HPDE6-E6E7 (cell line): ENCODE data around the gene NIPBL.
"Not testable (repeated sequence)": the region's sequence is repeated elsewhere in the genome, so short reads cannot be mapped to it uniquely, and the experiment has no call there.

Experiments used
- DNase-seq: peaks from one replicate; pipeline ENCODE4 v3.0.0; 2011; ENCODE audit warnings: missing footprints; ENCODE audit errors: extremely low spot score

Gene NIPBL

GRCh38 chr5:36948650-36949049 is 72.1 kb downstream of the NIPBL start:
- DNase-seq, result no peak

DNA sequence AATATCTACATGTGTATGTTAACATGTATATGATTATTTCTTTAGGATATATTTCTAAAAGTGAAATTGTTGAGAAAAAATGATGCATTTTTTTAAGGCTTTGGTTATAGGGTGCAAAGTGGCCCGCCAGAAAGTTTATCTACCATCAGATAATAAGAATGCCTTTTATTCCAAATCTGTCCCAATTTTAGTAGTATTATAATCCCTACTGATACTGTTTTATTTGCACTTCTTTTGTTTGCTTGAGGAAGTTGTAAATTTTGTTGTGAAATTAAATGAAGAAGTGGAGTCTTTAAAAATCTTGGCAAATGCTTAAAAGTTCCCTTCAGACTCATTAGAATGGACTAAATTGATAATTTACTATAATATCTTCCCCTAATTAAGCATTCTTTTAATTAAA is 73.0 kb downstream of the NIPBL start:
- DNase-seq, result no peak

- DNase-seq, result no peak
Measured at GRCh38 chr5:36950586-36951457, 74.3 kb downstream of the NIPBL start.

DNA sequence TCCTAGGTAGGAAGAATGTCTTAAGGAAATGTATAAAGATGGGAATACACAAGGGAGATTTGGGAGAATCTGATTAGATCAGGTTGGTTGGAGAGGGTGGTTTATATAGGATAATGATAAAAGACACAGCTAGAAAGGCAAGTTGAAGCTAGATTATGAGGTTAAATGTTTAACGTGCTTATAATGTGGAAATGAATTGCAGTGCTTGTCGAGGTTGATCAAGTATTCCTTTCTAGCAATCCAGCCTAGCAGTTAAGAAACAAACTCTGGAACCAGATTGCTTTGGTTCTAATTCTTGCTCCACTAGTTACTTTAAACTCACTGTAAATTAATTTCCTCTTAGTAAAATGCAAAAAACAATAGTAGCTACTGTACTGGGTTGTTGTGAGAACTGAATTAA is 76.5 kb downstream of the NIPBL start:
- DNase-seq, result no peak

DNA sequence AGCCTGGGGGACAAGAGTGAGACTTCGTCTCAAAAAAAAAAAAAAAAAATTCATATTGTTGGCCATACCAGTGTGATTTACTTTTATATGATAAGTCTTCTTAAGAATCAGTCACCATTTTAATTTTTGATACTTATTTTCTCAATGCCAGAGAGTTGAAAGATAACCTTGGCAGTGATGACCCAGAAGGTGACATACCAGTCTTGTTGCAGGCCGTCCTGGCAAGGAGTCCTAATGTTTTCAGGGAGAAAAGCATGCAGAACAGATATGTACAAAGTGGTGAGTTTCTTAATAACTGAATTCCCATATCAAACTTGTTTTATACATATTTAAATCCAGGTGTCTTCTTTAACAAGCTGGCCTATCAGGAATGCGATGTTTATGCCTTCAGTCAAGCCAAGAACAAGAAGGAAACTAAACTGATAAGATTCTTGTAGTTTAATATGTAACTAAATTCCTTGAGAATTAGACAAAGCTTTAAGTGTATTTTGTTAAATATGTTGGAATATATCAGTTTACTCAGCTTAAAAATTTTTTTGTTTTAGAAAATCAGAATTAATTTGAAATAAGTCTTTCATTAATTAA is 81.5 kb downstream of the NIPBL start:
- DNase-seq, result no peak

- DNase-seq, result no peak
Measured at GRCh38 chr5:36958612-36959011, 82.0 kb downstream of the NIPBL start.

DNA sequence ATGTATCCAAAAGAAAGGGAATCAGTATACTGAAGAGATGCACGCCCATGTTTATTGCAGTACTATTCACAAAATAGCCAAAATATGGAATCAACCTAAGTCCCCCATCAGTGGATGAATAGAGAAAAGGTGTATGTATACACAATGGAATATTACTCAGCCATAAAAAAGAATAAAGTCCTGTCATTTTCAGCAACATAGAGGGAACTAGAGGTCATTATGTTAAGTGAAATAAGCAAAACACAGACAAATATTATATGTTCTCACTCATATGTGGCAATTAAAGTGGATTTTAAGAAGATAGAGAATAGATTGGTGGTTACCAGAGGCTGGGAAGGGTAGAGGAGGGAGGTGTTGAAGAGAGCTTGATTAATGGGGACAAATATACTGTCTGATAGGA is 88.6 kb downstream of the NIPBL start:
- DNase-seq, result no peak

DNA sequence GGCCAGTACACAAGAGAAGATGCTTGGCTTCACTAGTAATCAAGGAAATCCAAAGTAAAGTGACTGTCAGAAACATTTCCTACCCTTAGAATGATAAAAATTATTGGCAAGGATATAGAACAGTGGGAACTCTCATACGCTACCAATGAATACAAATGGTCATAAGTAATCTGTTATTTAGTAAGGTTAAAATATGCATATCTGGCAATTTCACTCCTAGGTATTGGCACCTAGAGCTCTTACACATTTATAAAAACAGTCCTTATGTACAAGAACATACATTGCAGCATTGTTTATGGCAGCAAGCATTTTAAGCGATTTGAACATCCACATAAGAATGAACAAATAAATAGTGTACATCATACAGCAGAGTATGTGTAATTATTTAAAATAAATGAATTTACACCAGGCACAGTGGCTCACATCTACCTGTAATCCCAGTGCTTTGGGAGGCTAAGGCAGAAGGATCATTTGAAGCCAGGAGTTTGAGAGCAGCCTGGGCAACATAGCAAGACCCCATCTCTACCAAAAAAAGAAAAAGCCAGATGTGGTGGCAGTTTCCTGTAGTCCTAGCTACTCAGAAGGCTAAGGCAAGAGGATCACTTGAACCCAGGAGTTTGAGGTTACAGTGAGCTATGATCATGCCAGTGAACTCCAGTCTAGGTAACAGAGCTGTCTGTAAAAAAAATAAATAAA is 93.3 kb downstream of the NIPBL start:
- DNase-seq, result no peak

DNA sequence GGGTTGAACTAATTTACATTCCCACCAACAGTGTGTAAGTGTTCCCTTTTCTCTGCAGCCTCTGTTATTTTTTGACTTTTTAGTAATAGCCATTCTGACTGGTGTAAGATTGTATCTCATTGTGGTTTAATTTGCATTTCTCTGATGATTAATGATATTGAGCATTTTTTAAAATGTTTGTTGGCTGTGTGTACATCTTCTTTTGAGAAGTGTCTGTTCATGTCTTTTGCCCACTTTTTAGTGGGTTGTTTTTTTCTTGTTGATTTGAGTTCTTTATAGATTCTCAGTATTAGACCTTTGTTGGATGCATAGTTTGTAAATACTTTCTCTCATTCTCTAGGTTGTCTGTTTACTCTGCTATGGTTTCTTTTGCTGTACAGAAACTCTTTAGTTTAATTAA is 101.6 kb downstream of the NIPBL start:
- no peak for DNase-seq

DNA sequence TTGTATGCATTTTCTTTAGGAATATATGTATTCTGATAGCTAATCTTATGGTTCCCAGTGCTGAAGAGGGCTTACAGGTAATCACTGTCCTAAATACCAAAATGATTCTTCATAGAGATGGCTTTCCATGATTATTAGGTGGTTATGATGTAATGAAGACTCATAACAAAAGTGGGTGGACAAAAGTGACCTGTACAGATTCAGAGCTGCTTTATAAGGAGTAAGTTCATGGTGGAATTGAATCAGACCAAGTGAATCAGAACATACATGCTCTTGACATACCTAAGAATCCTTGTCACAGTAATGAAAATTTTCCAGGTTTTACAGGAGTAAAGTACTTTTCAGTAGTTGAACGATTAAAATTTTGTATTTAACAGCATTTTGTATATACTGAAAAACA is 105.6 kb downstream of the NIPBL start:
- peak; percentile 5 for DNase-seq

DNA sequence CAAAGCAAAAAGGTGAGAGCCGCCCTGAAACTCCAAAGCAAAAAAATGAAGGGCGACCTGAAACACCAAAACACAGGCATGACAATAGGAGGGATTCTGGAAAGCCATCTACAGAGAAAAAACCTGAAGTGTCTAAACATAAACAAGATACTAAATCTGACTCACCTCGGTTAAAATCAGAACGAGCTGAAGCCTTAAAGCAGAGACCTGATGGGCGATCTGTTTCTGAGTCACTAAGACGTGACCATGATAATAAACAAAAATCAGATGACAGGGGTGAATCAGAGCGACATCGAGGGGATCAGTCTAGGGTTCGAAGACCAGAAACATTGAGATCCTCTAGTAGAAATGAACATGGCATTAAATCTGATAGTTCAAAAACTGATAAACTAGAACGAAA is 108.8 kb downstream of the NIPBL start:
- no peak for DNase-seq

- no peak for DNase-seq
Measured at GRCh38 chr5:36988396-36988795, 111.8 kb downstream of the NIPBL start.

DNA sequence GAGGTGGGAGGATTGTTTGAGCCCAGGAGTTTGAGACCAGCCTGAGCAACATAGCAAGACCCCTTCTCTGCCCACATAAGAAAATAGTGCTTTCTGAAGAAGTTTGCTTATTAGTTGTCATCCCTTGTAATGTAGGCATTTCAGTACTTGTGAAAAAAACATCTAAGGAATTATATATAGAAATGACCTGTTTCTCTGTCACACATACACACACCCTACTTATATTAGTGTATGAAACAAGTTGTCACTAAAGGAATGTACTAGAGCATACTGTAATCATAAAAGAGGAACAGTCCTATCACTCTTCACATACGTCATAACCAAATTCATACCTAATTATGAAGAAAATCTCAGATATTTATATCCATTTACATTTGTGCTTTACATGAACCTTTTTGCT is 122.0 kb downstream of the NIPBL start:
- no peak for DNase-seq

DNA sequence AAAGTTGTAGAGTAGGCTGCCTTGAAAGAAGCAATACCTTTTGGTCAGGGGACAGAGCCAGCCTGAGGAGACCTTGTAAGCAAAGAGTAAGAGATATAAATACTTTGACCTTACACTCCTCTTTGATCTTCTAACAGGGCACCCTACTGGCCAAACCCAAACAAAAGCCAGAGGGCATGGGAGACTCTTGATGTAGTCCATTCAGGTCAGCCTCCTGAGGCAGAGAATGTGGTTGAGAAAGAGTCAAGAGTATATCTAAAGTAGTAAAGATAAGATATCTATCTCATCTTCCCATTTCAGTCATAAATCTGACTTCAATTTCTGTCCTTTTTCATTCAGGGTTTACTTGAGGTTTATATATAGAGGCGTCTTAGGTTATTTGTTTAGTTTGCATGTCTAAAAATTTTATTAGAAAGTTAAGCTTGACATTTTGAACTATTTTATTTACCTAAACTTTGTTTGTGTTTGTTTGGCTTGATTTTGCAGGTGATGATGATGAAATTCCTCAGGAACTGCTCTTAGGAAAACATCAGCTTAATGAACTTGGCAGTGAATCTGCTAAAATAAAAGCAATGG is 125.7 kb downstream of the NIPBL start:
- DNase-seq, result no peak

DNA sequence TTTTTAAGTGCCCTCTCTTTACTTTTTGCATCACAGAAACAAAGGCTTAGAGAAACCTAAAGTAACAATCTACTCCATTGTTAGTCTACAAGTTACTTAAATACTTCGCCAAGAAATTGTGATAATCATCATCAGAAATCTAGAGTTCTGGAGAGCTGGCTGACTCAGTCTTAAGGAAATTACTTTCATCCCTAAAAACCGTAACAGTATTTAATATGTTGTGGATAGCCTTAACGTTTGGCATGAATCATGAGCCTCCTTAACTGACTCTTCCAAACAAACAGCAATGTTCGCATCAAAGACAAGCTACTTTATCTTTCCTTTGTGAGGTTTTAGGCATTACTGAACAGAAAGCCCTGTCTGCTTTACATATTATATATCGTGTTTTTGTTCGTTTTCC is 128.7 kb downstream of the NIPBL start:
- DNase-seq, result no peak

- peak; percentile 4 for DNase-seq
Measured at GRCh38 chr5:37005946-37006540, 129.5 kb downstream of the NIPBL start.

DNA sequence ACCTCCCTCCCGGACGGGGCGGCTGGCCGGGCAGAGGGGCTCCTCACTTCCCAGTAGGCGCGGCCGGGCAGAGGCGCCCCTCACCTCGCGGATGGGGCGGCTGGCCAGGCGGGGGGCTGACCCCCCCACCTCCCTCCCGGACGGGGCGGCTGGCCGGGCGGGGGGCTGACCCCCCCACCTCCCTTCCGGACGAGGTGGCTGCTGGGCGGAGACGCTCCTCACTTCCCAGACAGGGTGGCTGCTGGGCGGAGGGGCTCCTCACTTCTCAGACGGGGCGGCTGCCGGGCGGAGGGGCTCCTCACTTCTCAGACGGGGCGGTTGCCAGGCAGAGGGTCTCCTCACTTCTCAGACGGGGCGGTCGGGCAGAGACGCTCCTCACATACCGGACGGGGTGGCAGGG is 136.6 kb downstream of the NIPBL start:
- not testable (repeated sequence) for DNase-seq

- DNase-seq, result no peak
Measured at GRCh38 chr5:37014321-37014720, 137.8 kb downstream of the NIPBL start.

DNA sequence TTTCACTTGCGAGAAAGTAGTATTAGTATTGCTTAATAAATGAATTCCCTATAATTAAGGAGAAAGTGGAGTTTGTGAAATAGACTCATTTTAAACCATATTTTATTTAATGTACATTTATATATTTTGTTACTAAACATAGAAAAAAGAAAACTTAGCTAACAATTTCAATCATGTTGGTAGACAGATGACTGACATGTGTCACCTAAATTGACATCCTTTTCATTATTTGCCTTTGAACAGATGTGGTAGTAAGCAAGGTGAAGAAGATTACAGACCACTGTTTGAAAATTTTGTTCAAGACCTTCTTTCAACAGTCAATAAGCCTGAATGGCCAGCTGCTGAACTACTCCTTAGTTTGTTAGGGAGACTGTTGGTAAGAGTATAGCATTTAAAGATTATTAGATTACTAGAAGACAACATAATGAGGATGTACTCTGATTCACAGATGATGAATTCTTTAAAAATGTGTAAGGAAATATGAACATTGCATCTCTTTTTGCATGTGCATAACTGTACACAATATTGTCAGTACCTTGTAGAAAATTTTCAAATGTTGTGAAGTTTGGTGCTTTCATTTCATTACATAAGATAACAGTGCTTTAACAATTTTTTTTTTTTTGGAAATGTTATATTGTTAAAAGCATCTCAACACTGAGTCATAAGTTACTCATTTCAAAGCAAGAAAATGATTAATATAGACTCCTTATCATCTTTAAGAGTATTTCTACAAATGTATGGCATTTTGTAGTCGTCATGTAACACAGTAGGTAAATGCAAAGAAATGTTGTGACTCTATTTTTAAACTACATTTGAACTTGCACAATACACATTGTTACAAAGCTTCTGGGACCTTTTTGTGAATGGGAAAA is 139.5 kb downstream of the NIPBL start:
- DNase-seq, result no peak

DNA sequence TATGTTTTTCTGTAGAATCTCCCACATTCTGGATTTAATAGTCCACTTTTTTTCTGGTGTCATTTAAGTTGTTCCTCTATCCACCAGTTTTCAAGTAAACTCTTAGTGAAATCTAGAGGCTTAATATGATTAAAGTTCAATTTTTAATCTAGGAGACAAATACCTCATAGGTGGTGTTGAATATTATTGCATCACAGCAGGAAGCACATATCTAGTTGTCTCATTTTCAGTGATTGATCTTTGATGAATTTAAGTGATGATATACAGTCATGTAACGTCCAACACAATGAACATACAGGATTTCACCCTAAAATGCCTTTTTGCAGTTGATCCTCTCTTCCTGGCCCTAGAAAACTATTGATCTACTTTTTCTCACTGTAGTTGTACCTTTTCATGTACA is 152.3 kb downstream of the NIPBL start:
- no peak for DNase-seq

- DNase-seq, result no peak
Measured at GRCh38 chr5:37029436-37029835, 152.9 kb downstream of the NIPBL start.
